Astrocyte (in vitro differentiated cells and primary cell): ENCODE data around the gene ADGRB3. TPM values are rescaled to one million over a fixed set of nuclear protein-coding genes. Genes with fewer than 3 reads are reported as not detected.
"Not testable (repeated sequence)": the region's sequence is repeated elsewhere in the genome, so short reads cannot be mapped to it uniquely, and the experiment has no call there.

Source experiments
- DNase-seq: peaks from one replicate; pipeline ENCODE4 v3.0.0-alpha.2; 2010; ENCODE audit warnings: low read depth
- FAIRE-seq: peaks from 2 replicates; lab custom pipeline; 2011; peaks lifted over from hg19 to GRCh38; lab: Jason Lieb, UNC
- H2AFZ ChIP-seq: 2 replicates; pipeline ENCODE4 v1.6.0; 2012; ENCODE audit warnings: low read depth, low read length, inconsistent platforms
- H3K27ac ChIP-seq: 2 replicates; pipeline ENCODE4 v1.5.1; 2011; ENCODE audit warnings: low read depth, low read length, inconsistent platforms
- H3K27me3 ChIP-seq: 2 replicates; pipeline ENCODE4 v1.6.0; 2011; ENCODE audit warnings: low read length, inconsistent platforms; ENCODE audit not compliant: insufficient read depth
- H3K36me3 ChIP-seq: 2 replicates; pipeline ENCODE4 v1.5.1; 2011; ENCODE audit warnings: low read length, inconsistent platforms; ENCODE audit not compliant: insufficient read depth
- H3K4me1 ChIP-seq: 2 replicates; pipeline ENCODE4 v1.5.1; 2011; ENCODE audit warnings: low read length, inconsistent platforms; ENCODE audit not compliant: insufficient read depth
- H3K4me2 ChIP-seq: 2 replicates; pipeline ENCODE4 v1.6.0; 2012; ENCODE audit warnings: low read length, inconsistent platforms
- H3K4me3 ChIP-seq: 2 replicates; pipeline ENCODE4 v1.5.1; 2011; ENCODE audit warnings: low read depth, mild to moderate bottlenecking, low read length, inconsistent platforms; ENCODE audit not compliant: insufficient read depth
- H3K79me2 ChIP-seq: 2 replicates; pipeline ENCODE4 v1.6.0; 2012; ENCODE audit warnings: mild to moderate bottlenecking, low read length, inconsistent platforms; ENCODE audit not compliant: insufficient read depth
- H3K9ac ChIP-seq: 2 replicates; pipeline ENCODE4 v1.6.0; 2012; ENCODE audit warnings: mild to moderate bottlenecking, low read length, inconsistent platforms
- H3K9me3 ChIP-seq: 2 replicates; pipeline ENCODE4 v1.5.1; 2012; ENCODE audit warnings: low read depth, mild to moderate bottlenecking, low read length, inconsistent platforms; ENCODE audit not compliant: insufficient read depth
- H4K20me1 ChIP-seq: 2 replicates; pipeline ENCODE4 v1.6.0; 2012; ENCODE audit warnings: low read length, inconsistent platforms; ENCODE audit not compliant: insufficient read depth
- H3K27ac Mint-ChIP-seq: one replicate; pipeline ENCODE4 v1.8.0; 2021; ENCODE audit warnings: mild to moderate bottlenecking, mixed read lengths; ENCODE audit not compliant: unreplicated experiment
- H3K27me3 Mint-ChIP-seq: one replicate; pipeline ENCODE4 v1.8.0; 2021; ENCODE audit warnings: low read depth, mixed read lengths; ENCODE audit not compliant: unreplicated experiment
- H3K36me3 Mint-ChIP-seq: one replicate; pipeline ENCODE4 v1.8.0; 2021; ENCODE audit warnings: low read depth, mixed read lengths; ENCODE audit not compliant: unreplicated experiment
- H3K4me1 Mint-ChIP-seq: one replicate; pipeline ENCODE4 v1.8.0; 2021; ENCODE audit warnings: low read depth, mixed read lengths; ENCODE audit not compliant: unreplicated experiment
- H3K4me3 Mint-ChIP-seq: one replicate; pipeline ENCODE4 v1.8.0; 2021; ENCODE audit warnings: mild to moderate bottlenecking, moderate library complexity, mixed read lengths; ENCODE audit not compliant: unreplicated experiment
- H3K9me3 Mint-ChIP-seq: one replicate; pipeline ENCODE4 v1.8.0; 2021; ENCODE audit warnings: mild to moderate bottlenecking, mixed read lengths; ENCODE audit not compliant: unreplicated experiment
- EZH2 ChIP-seq: IDR thresholded peaks from 2 replicates; pipeline ENCODE4 v1.6.1; 2012; ENCODE audit warnings: mild to moderate bottlenecking, low read length, inconsistent platforms; ENCODE audit not compliant: insufficient read depth
- total RNA-seq: library from RNA; stranded (reverse); gene quantifications from 2 replicates; pipeline ENCODE4 v1.2.1, GENCODE V29; 2021
- TF ChIP-seq, protein P1 (sequence below): IDR thresholded peaks from 2 replicates; pipeline ENCODE4 v1.5.1; 2011; ENCODE audit warnings: low read depth, mild to moderate bottlenecking, inconsistent platforms, low read length, moderate library complexity; ENCODE audit not compliant: insufficient read depth

ADGRB3 gene
- total RNA-seq, 1 donor from 2014 or later = 0.77 TPM

- H3K27ac Mint-ChIP-seq = no peak overlapping the region
- Histone ChIP-seq H3K9ac (no peak overlapping the region), H3K4me1 (no peaks in the 10 kb centered on the region), H4K20me1 (no peaks in the 10 kb centered on the region), H3K79me2 (no peaks in the 10 kb centered on the region), H3K4me3 (no peak overlapping the region), H3K9me3 (no peaks in the 10 kb centered on the region), H2AFZ (no peak overlapping the region), H3K36me3 (no peaks in the 10 kb centered on the region), H3K4me2 (no peak overlapping the region), H3K27me3 (no peaks in the 10 kb centered on the region), H3K27ac (no peak overlapping the region)
- TF ChIP-seq, protein P1, sequence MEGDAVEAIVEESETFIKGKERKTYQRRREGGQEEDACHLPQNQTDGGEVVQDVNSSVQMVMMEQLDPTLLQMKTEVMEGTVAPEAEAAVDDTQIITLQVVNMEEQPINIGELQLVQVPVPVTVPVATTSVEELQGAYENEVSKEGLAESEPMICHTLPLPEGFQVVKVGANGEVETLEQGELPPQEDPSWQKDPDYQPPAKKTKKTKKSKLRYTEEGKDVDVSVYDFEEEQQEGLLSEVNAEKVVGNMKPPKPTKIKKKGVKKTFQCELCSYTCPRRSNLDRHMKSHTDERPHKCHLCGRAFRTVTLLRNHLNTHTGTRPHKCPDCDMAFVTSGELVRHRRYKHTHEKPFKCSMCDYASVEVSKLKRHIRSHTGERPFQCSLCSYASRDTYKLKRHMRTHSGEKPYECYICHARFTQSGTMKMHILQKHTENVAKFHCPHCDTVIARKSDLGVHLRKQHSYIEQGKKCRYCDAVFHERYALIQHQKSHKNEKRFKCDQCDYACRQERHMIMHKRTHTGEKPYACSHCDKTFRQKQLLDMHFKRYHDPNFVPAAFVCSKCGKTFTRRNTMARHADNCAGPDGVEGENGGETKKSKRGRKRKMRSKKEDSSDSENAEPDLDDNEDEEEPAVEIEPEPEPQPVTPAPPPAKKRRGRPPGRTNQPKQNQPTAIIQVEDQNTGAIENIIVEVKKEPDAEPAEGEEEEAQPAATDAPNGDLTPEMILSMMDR = no peak
- no peak for TF ChIP-seq EZH2
- H3K9me3 Mint-ChIP-seq = peaks cover 5% of the 10 kb centered on the region
- no peak overlapping the region for H3K4me3 Mint-ChIP-seq
- DNase-seq (no peak), FAIRE-seq (no peak)
- no peaks in the 10 kb centered on the region for H3K36me3 Mint-ChIP-seq
- H3K27me3 Mint-ChIP-seq = no peaks in the 10 kb centered on the region
- H3K4me1 Mint-ChIP-seq = peaks cover 1% of the 10 kb centered on the region
Observed at GRCh38 chr6:68746376-68746775, 111.3 kb downstream of the ADGRB3 start.

DNA sequence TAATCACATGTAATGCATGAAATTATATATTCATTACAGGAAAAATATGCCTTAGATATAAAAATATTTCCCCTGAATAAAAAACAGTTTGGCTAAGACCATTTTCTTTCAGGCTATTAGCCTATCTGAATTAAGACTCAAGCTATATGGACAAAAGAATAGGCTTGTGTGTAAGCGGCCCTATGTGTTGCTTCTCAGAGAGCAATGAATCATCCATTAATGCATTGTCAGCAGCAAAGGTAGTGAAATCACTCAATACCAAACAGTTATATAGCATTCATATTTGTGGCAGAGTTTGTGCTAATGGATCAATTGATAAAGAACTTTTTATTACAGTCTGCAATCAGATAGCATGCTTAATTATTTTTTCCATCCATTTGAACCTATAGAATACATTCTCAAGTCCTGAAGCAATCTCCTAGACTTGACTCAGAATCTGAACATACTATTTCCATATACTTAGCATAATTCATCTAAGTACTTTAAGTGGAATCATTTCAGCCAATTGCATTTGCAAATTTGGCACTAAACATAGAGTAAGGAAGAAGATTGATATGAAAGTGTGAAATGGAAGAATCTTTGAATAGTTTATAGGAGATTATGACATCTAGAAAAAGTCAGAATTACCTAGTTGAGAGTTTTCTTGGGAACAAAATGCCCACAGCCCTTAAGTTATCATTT, 112.2 kb downstream of the ADGRB3 start:
- H3K4me3 Mint-ChIP-seq = no peak overlapping the region
- H3K4me2 ChIP-seq = no peak overlapping the region

GRCh38 chr6:68747832-68748231, 112.8 kb downstream of the ADGRB3 start:
- not testable (repeated sequence) for H4K20me1 ChIP-seq, H3K27me3 Mint-ChIP-seq, H3K36me3 Mint-ChIP-seq, H3K4me2 ChIP-seq, H3K4me3 Mint-ChIP-seq, DNase-seq, H3K27me3 ChIP-seq, H3K9ac ChIP-seq, H3K9me3 Mint-ChIP-seq, H2AFZ ChIP-seq, H3K27ac Mint-ChIP-seq, H3K4me1 ChIP-seq, FAIRE-seq, H3K4me1 Mint-ChIP-seq, H3K4me3 ChIP-seq, H3K36me3 ChIP-seq, H3K9me3 ChIP-seq, H3K79me2 ChIP-seq, H3K27ac ChIP-seq

More for the DNA sequence above, 112.2 kb downstream of the ADGRB3 start:
- Mint-ChIP-seq H3K9me3 (peaks cover 5% of the 10 kb centered on the region), H3K27me3 (no peaks in the 10 kb centered on the region), H3K27ac (no peak overlapping the region), H3K36me3 (no peaks in the 10 kb centered on the region), H3K4me1 (peaks cover 1% of the 10 kb centered on the region)
- no peaks in the 10 kb centered on the region for H3K4me1 ChIP-seq
- H3K27ac ChIP-seq = no peak overlapping the region
- no peak for FAIRE-seq
- H3K9me3 ChIP-seq = no peaks in the 10 kb centered on the region
- no peaks in the 10 kb centered on the region for H3K27me3 ChIP-seq
- TF ChIP-seq, protein P1 = no peak
- TF ChIP-seq EZH2 = no peak
- no peaks in the 10 kb centered on the region for H3K79me2 ChIP-seq
- no peaks in the 10 kb centered on the region for H4K20me1 ChIP-seq
- no peak overlapping the region for H3K4me3 ChIP-seq
- DNase-seq = no peak
- no peak overlapping the region for H3K9ac ChIP-seq
- H2AFZ ChIP-seq = no peak overlapping the region
- H3K36me3 ChIP-seq = no peaks in the 10 kb centered on the region
